Large intestine (tissue), 3 donors: ENCODE measurements around the gene SH3RF3. TPM values are rescaled to one million over a fixed set of nuclear protein-coding genes. Genes with fewer than 3 reads are reported as not detected.

Experiments used
- DNase-seq, 2 donors: peaks; one replicate each; pipeline versions ENCODE4 v3.0.0 to v3.0.0-alpha.2; 2013
- H3K27ac ChIP-seq: one replicate; pipeline ENCODE4 v1.5.1; 2013; ENCODE audit warnings: low read length
- H3K27me3 ChIP-seq: 2 replicates; pipeline ENCODE4 v1.6.1; 2013; ENCODE audit warnings: low read length; ENCODE audit not compliant: control insufficient read depth, insufficient read depth
- H3K36me3 ChIP-seq: 2 replicates; pipeline ENCODE4 v1.6.1; 2013; ENCODE audit warnings: low read length; ENCODE audit not compliant: control insufficient read depth, insufficient read depth
- H3K4me1 ChIP-seq: one replicate; pipeline ENCODE4 v1.6.1; 2013; ENCODE audit warnings: low read length; ENCODE audit not compliant: control insufficient read depth, insufficient read depth
- H3K4me3 ChIP-seq: one replicate; pipeline ENCODE4 v1.5.1; 2013; ENCODE audit warnings: low read length
- H3K9me3 ChIP-seq: one replicate; pipeline ENCODE4 v1.6.1; 2013; ENCODE audit warnings: mild to moderate bottlenecking, low read depth, low read length, moderate library complexity; ENCODE audit not compliant: control insufficient read depth
- WGBS: methylation state at CpG from one replicate; pipeline ENCODE4 v1.1.5; 2013; ENCODE audit warnings: low lambda C conversion rate; ENCODE audit not compliant: insufficient coverage; 5-methylcytosine and 5-hydroxymethylcytosine counted together
- polyA plus RNA-seq: library from polyadenylated mRNA; unstranded; fragments of 120-200 nt; gene quantifications from one replicate; pipeline ENCODE4 v1.2.1, GENCODE V29; 2013

The SH3RF3 gene
- polyA plus RNA-seq, 1 donor, result 3.0 TPM

DNA sequence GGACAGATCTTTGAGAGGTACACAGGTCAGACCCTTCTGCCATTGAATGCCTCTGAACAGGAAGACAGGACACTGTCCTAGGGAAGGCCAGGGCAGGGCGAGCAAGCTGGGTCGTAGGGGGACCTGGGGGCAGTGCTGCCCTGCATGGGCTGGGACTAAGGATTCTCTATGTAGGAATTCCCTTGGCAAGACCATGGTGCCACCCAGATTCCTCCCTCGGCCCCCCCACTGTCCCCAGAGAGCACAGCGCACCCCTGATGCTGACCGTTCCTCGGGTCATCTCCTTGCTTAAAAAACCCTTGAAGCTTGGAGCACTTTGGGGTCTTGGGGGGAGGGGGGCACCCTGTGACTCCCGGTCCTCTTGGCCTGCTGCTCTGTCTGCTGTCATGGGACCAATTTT lies 289.7 kb downstream of the SH3RF3 start:
- no peaks in the 10 kb centered on the region for H3K4me1 ChIP-seq
- H3K36me3 ChIP-seq, result no peaks in the 10 kb centered on the region
- WGBS, result no CpG with 5 or more reads among the region's 7 CpGs
- no peak overlapping the region for H3K4me3 ChIP-seq
- no peak overlapping the region for H3K27ac ChIP-seq
- H3K9me3 ChIP-seq, result no peaks in the 10 kb centered on the region
- no peak for DNase-seq
- H3K27me3 ChIP-seq, result peaks cover 2% of the 10 kb centered on the region

DNA sequence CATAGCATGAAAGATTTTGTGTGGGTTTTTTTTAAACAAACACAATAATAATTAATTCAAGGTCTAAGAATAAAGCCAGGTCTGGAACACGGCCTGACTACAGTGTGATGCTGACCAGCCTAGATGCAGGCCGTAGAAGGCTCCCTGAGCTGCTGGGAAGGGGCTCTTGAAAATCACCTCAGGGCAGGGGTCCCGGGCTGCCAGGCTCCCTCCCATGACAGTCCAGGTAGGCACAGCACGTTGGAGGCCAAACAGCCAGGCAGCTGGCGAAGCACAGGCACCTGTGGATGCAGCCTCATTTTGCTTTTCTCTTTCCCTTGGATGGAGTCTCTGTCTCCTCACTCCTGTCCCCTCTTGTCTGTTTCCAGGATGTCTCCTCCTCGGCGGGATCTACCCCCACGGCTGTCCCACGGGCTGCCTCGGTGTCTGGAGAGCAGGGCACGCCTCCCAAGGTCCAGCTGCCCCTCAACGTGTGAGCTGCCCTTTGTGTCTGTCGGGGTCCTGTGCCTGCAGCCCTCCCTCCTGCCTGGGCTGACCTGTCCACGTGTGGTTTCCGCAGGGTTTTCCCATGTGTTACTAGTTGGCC lies 290.3 kb downstream of the SH3RF3 start:
- peaks cover 2% of the 10 kb centered on the region for H3K27me3 ChIP-seq
- no peaks in the 10 kb centered on the region for H3K36me3 ChIP-seq
- WGBS, result 100% methylated on average over 1 of the region's 15 CpGs
- DNase-seq, result no peak
- no peaks in the 10 kb centered on the region for H3K4me1 ChIP-seq
- H3K9me3 ChIP-seq, result no peaks in the 10 kb centered on the region
- no peak overlapping the region for H3K4me3 ChIP-seq
- H3K27ac ChIP-seq, result no peak overlapping the region

DNA sequence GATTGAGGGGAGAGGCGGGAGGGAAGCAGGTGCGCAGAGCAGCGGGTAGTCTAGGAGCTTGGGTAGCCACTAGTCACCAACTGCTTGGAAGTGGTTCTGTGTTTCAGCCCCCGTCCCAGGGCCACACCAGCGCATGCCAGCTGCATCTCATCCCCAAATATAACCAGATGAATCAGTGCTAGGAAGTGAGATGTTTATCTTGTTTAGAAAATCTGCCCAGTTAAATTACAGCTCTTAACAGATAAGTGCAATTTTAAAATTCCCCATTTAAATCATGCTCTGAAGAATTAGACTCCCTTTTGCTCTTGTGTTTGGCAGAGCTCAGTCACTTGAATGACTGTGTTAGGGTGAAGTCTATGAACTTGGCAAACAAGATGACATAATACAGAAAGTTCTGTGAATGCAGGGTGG lies 291.0 kb downstream of the SH3RF3 start:
- H3K9me3 ChIP-seq, result no peaks in the 10 kb centered on the region
- no peak for DNase-seq
- no CpG with 5 or more reads among the region's 5 CpGs for WGBS
- no peak overlapping the region for H3K4me3 ChIP-seq
- peaks cover 2% of the 10 kb centered on the region for H3K27me3 ChIP-seq
- no peak overlapping the region for H3K27ac ChIP-seq
- H3K4me1 ChIP-seq, result no peaks in the 10 kb centered on the region
- H3K36me3 ChIP-seq, result no peaks in the 10 kb centered on the region

DNA sequence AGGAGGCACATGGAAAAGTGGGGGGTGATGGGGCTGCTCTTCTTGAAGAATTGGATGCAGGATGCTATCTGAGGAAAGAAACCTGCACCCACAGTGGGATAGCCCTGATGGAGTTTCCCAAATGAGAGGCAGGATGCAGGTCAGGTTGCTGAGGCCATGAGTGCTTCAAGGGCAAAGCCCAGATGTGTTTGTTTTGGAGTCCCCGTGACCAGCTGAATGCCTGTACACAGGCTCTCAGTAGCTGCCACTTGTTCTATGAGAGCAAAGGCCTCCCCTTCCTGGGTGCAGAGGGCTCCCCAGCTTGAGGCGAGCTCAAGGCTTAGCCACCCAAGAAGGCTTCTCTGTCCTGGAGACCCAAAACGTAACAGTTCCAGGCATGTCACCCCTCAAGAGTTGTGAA lies 292.1 kb downstream of the SH3RF3 start:
- Histone ChIP-seq H3K27me3 (peaks cover 2% of the 10 kb centered on the region), H3K9me3 (no peaks in the 10 kb centered on the region), H3K36me3 (no peaks in the 10 kb centered on the region), H3K27ac (no peak overlapping the region), H3K4me3 (no peak overlapping the region), H3K4me1 (no peaks in the 10 kb centered on the region)
- no peak for DNase-seq
- WGBS, result no CpG with 5 or more reads among the region's 3 CpGs

DNA sequence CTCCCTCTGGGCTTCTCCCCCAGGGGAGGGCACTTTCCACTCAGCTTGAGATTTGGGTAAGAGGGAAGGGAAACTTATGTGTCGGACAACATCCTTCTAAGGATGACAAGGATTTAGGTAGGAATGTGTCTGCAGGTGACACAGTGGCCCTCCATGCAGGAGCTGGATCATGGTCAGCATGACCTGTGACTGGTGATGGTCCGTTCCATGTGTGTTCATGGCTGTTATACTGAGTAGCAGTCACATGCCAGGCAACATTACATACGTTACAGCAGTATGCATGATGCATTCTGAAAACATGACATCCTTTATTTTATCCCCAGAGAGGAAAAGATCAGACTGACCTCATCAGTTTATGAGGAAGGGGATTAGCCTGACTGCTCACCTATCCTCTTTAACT lies 292.6 kb downstream of the SH3RF3 start:
- Histone ChIP-seq H3K27me3 (peaks cover 2% of the 10 kb centered on the region), H3K27ac (no peak overlapping the region), H3K4me3 (no peak overlapping the region), H3K9me3 (no peaks in the 10 kb centered on the region), H3K36me3 (no peaks in the 10 kb centered on the region), H3K4me1 (no peaks in the 10 kb centered on the region)
- DNase-seq, result no peak
- WGBS, result no CpG with 5 or more reads among the region's 3 CpGs

DNA sequence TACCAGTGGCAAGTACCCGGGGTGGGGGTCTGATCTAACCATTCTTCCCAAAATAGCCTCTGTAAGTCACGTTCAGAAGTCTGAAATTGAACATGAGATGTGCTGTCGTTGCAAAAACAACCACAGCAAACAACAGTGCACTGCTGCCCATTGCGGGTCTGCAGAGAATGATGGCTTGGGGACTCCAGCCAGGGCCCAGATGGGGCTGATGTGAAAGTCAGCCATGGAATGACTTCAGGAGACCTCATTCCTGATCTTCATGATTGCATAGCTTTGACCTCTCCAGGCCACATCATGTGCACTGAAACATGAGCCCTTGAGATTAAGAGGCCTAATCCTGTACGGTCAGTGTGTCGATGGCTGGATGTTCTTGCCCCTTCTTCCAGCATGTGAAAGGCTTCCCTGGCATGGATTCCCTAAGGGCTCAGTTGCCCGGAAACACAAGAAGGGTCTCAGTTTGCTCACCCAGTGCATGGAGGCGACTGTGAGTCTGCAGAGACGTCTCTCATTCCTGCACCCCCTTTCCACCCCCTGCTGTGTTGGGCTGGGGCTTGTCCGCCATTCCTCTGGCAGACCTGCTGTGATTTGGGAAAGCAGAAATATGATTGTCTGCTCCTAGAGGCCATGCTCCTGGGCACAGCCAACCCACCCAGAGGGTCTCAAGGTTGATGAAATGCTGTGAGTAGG lies 293.2 kb downstream of the SH3RF3 start:
- H3K36me3 ChIP-seq, result no peaks in the 10 kb centered on the region
- no peak overlapping the region for H3K4me3 ChIP-seq
- no peak overlapping the region for H3K27ac ChIP-seq
- H3K9me3 ChIP-seq, result no peaks in the 10 kb centered on the region
- DNase-seq, result no peak
- peaks cover 2% of the 10 kb centered on the region for H3K27me3 ChIP-seq
- WGBS, result no CpG with 5 or more reads among the region's 10 CpGs
- no peaks in the 10 kb centered on the region for H3K4me1 ChIP-seq

DNA sequence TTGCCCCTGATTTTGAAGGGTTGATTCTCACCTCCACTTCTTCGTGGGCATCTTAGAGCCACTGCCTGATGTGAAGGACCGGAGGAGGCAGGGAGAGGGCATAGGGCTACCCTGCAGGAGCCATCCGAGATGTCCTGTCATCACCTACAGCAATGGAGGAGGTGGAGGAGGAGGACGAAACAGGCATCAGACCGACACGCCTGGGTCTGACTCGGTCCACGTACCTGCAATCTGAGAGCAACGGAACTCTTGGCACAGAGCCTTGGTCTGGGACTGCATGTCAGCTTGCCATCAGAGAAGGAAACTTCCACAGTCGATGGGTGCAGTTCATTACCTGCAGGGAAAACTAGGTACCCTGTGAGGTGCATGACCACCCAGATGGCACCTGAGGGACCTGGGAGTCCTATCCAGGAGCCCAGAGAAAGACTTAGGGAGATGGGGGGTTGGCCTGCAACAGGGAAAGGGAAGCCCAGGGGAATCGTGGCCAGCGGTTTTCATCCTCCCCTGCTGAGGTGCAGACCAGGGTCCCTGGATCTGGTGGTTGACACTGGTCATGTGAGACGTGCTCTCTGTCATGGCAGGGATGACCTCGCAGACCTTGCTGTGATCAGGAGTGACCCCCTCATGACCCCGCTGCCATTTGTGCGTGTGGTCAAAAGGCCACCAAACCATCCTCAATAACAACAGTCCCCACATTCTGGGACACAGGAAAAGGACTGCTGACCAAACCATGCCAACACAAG lies 293.9 kb downstream of the SH3RF3 start:
- H3K9me3 ChIP-seq, result no peaks in the 10 kb centered on the region
- H3K4me1 ChIP-seq, result no peaks in the 10 kb centered on the region
- no peak overlapping the region for H3K4me3 ChIP-seq
- no peaks in the 10 kb centered on the region for H3K36me3 ChIP-seq
- no peak overlapping the region for H3K27ac ChIP-seq
- DNase-seq, result no peak
- WGBS, result no CpG with 5 or more reads among the region's 16 CpGs
- peaks cover 2% of the 10 kb centered on the region for H3K27me3 ChIP-seq

DNA sequence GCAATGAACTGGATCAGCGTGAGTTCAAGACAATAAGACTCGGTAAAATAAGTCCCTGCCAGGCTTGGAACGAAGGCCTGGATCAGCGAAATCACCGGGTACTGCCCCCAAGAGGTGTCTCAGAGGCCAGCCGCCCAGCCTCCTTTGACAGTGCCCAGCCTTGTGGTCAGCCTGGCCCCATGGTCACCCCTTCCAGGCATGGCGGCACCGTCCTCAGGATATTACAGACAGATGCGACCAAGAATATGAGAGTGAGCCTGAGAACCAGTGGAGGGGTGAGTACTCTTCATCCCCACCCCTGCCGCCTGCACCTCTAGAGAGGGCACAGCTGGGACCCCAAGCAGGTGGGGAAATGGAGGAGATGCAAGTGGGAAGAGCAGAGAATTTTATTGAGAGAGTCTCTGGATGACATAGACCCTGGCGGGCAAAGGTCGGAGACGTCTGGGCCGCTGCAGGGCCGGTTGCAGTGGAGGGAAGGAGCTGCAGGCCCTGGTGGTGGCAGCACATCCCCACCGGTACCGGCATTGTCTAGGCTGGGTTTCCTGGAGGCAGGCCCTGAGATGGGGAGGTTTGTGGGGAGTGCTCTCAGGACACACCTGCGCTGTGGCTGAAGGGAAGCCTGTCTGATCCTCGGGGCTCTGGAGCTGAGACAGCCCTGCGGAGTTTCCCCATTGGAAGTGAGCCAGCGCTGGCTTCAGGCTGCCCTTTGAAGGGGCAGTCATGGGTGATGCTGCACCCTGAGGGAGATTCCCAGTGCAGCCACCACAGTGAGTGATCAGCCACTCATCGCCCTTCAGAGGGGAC lies 294.8 kb downstream of the SH3RF3 start:
- Histone ChIP-seq H3K9me3 (no peaks in the 10 kb centered on the region), H3K4me3 (no peak overlapping the region), H3K27me3 (no peaks in the 10 kb centered on the region), H3K36me3 (no peaks in the 10 kb centered on the region), H3K4me1 (no peaks in the 10 kb centered on the region), H3K27ac (no peak overlapping the region)
- WGBS, result 67% methylated on average over 1 of the region's 22 CpGs
- peak; percentile 15 to 48 for DNase-seq

DNA sequence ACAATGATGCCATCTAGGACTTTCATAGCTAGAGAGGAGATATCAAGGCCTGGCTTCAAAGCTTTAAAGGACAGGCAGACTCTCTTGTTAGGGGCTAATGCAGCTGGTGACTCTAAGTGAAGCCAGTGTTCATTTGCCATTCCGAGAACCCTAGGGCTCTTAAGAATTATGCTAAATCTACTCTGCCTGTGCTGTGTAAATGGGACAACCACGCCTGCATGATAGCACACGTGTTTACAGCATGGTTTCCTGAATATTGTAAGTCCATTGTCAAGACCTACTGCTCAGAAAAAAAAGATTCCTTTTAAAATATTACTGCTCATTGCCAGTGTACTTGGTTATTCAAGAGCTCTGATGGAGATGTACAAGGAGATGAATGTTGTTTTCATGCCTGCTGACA lies 296.4 kb downstream of the SH3RF3 start:
- Histone ChIP-seq H3K27me3 (no peaks in the 10 kb centered on the region), H3K36me3 (no peaks in the 10 kb centered on the region), H3K9me3 (no peaks in the 10 kb centered on the region), H3K4me1 (no peaks in the 10 kb centered on the region), H3K27ac (no peak overlapping the region), H3K4me3 (no peak overlapping the region)
- no CpG with 5 or more reads among the region's 3 CpGs for WGBS
- no peak for DNase-seq

DNA sequence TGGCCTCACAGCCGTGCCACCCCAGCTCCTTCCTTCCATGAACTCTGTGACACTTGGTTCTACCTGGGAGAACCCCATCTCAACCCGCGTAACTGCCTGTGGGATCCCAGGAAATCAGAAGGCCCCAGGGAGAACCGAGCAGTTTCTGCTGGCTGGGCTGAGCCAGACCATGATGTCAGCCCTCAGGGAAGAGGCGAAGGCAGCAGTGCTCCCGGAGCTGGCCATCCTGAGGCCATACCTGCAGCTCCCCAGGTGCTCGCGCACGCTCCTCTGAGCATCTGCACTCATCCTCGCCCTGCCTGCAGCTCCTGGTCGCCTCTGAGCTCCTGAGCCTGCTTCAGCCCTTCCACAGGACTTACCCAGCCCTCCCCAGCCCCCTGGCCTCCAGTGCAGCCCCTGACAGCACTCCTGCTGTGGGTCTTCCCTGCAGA lies 298.7 kb downstream of the SH3RF3 start:
- DNase-seq, result no peak
- Histone ChIP-seq H3K36me3 (no peaks in the 10 kb centered on the region), H3K4me1 (no peaks in the 10 kb centered on the region), H3K27ac (no peak overlapping the region), H3K4me3 (no peak overlapping the region), H3K9me3 (no peaks in the 10 kb centered on the region), H3K27me3 (no peaks in the 10 kb centered on the region)
- WGBS, result no CpG with 5 or more reads among the region's 11 CpGs
